Measurements from ENCODE around the gene POFUT2.
"Not testable (repeated sequence)": the region's sequence is repeated elsewhere in the genome, so short reads cannot be mapped to it uniquely, and the experiment has no call there.

The POFUT2 gene

GRCh38 chr21:45318146-45318555 is 30.5 kb upstream of the POFUT2 start:
- H3K9me3 ChIP-seq (ENCODE audit: control insufficient read depth in 2 of 2, low read length in 2 of 2) = no peaks in the 10 kb centered on the region
- H3K4me3 ChIP-seq (ENCODE audit: low read length in 2 of 2) = no peak overlapping the region
- H3K27ac ChIP-seq (ENCODE audit: low read length) = peak overlapping the region; percentile 55
- H3K27me3 ChIP-seq (ENCODE audit: control insufficient read depth in 1 of 2, insufficient read depth in 2 of 2, low read length in 2 of 2) = no peaks in the 10 kb centered on the region
- H3K4me1 ChIP-seq (ENCODE audit: control insufficient read depth, insufficient read depth, low read length) = peaks cover 44% of the 10 kb centered on the region
- H3K9ac ChIP-seq (ENCODE audit: low read length in 2 of 2) = no peak overlapping the region
- no peaks in the 10 kb centered on the region for H3K36me3 ChIP-seq (ENCODE audit: control insufficient read depth in 2 of 2, insufficient read depth in 2 of 2, low read length in 2 of 2)

GRCh38 chr21:45317398-45318145 is 29.9 kb upstream of the POFUT2 start:
- H3K27me3 ChIP-seq (ENCODE audit: control insufficient read depth in 1 of 2, insufficient read depth in 2 of 2, low read length in 2 of 2) = peaks cover 0 to 2% of the 10 kb centered on the region in 2 donors
- no peaks in the 10 kb centered on the region for H3K36me3 ChIP-seq (ENCODE audit: control insufficient read depth in 2 of 2, insufficient read depth in 2 of 2, low read length in 2 of 2)
- peak overlapping the region; percentile 37 for H3K27ac ChIP-seq (ENCODE audit: low read length)
- no peaks in the 10 kb centered on the region for H3K9me3 ChIP-seq (ENCODE audit: control insufficient read depth in 2 of 2, low read length in 2 of 2)
- H3K9ac ChIP-seq (ENCODE audit: low read length in 2 of 2) = no peak overlapping the region
- no peak overlapping the region for H3K4me3 ChIP-seq (ENCODE audit: low read length in 2 of 2)
- peaks cover 44% of the 10 kb centered on the region for H3K4me1 ChIP-seq (ENCODE audit: control insufficient read depth, insufficient read depth, low read length)

- Histone ChIP-seq H3K36me3 (ENCODE audit: control insufficient read depth in 2 of 2, insufficient read depth in 2 of 2, low read length in 2 of 2) (no peaks in the 10 kb centered on the region), H3K9ac (ENCODE audit: low read length in 2 of 2) (no peak overlapping the region), H3K27me3 (ENCODE audit: control insufficient read depth in 1 of 2, insufficient read depth in 2 of 2, low read length in 2 of 2) (peaks cover 0 to 2% of the 10 kb centered on the region in 2 donors), H3K9me3 (ENCODE audit: control insufficient read depth in 2 of 2, low read length in 2 of 2) (peaks cover 0 to 2% of the 10 kb centered on the region in 2 donors), H3K4me1 (ENCODE audit: control insufficient read depth, insufficient read depth, low read length) (peaks cover 40% of the 10 kb centered on the region), H3K27ac (ENCODE audit: low read length) (no peak overlapping the region), H3K4me3 (ENCODE audit: low read length in 2 of 2) (no peak overlapping the region)
These were observed 29.2 kb upstream of the POFUT2 start for GRCh38 chr21:45316871-45317397.

GRCh38 chr21:45315676-45316470 is 28.2 kb upstream of the POFUT2 start:
- not testable (repeated sequence) for H3K9me3 ChIP-seq (ENCODE audit: control insufficient read depth in 2 of 2, low read length in 2 of 2)

DNA sequence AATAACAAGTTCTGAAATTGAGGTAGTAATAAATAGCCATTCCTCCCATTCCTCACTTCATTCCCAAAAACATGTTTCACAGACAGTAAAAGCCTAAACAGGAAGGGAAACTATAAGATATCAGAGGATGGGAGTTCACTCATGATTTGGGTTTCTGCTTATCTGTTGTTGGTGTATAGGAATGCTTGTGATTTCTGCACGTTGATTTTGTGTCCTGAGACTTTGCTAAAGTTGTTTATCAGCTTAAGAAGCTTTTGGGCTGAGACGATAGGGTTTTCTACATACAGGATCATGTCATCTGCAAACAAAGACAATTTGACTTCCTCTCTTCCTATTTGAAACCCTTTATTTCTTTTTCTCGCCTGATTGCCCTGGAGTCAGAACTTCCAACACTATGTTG is 26.0 kb upstream of the POFUT2 start:
- H3K27ac ChIP-seq (ENCODE audit: low read length) = no peak overlapping the region
- H3K36me3 ChIP-seq (ENCODE audit: control insufficient read depth in 2 of 2, insufficient read depth in 2 of 2, low read length in 2 of 2) = no peaks in the 10 kb centered on the region
- H3K9ac ChIP-seq (ENCODE audit: low read length in 2 of 2) = no peak overlapping the region
- H3K9me3 ChIP-seq (ENCODE audit: control insufficient read depth in 2 of 2, low read length in 2 of 2) = peaks cover 0 to 2% of the 10 kb centered on the region in 2 donors
- peaks cover 25% of the 10 kb centered on the region for H3K4me1 ChIP-seq (ENCODE audit: control insufficient read depth, insufficient read depth, low read length)
- peaks cover 0 to 4% of the 10 kb centered on the region in 2 donors for H3K27me3 ChIP-seq (ENCODE audit: control insufficient read depth in 1 of 2, insufficient read depth in 2 of 2, low read length in 2 of 2)
- no peak overlapping the region for H3K4me3 ChIP-seq (ENCODE audit: low read length in 2 of 2)

More at GRCh38 chr21:45315676-45316470, 28.2 kb upstream of the POFUT2 start:
- H3K27ac ChIP-seq (ENCODE audit: low read length); H3K4me3 ChIP-seq (ENCODE audit: low read length in 2 of 2); H3K9ac ChIP-seq (ENCODE audit: low read length in 2 of 2); H3K27me3 ChIP-seq (ENCODE audit: control insufficient read depth in 1 of 2, insufficient read depth in 2 of 2, low read length in 2 of 2); H3K36me3 ChIP-seq (ENCODE audit: control insufficient read depth in 2 of 2, insufficient read depth in 2 of 2, low read length in 2 of 2): not testable (repeated sequence)
- peaks cover 38% of the 10 kb centered on the region for H3K4me1 ChIP-seq (ENCODE audit: control insufficient read depth, insufficient read depth, low read length)

DNA sequence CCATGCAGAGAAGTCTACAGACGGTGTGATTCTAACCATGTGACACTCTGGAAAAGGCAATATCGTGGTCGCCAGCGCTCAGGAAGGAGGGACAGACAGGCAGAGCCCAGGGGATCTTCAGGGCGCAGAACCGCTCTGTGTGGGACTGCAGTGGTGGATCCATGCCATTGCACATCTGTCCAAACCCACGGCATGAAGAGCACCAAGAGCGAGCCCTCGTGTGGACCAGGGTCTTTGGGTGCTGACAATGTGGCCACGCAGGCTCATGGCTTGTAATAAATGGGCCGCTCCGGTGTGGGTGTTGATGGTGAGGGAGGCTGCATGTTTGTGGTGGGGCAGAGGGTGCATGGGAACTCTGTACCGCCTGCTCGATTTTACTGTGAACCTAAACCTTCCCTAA is 25.3 kb upstream of the POFUT2 start:
- peaks cover 0 to 2% of the 10 kb centered on the region in 2 donors for H3K9me3 ChIP-seq (ENCODE audit: control insufficient read depth in 2 of 2, low read length in 2 of 2)
- no peak overlapping the region for H3K27ac ChIP-seq (ENCODE audit: low read length)
- no peak overlapping the region for H3K4me3 ChIP-seq (ENCODE audit: low read length in 2 of 2)
- peaks cover 0 to 4% of the 10 kb centered on the region in 2 donors for H3K27me3 ChIP-seq (ENCODE audit: control insufficient read depth in 1 of 2, insufficient read depth in 2 of 2, low read length in 2 of 2)
- peaks cover 28% of the 10 kb centered on the region for H3K4me1 ChIP-seq (ENCODE audit: control insufficient read depth, insufficient read depth, low read length)
- no peak overlapping the region for H3K9ac ChIP-seq (ENCODE audit: low read length in 2 of 2)
- H3K36me3 ChIP-seq (ENCODE audit: control insufficient read depth in 2 of 2, insufficient read depth in 2 of 2, low read length in 2 of 2) = no peaks in the 10 kb centered on the region

DNA sequence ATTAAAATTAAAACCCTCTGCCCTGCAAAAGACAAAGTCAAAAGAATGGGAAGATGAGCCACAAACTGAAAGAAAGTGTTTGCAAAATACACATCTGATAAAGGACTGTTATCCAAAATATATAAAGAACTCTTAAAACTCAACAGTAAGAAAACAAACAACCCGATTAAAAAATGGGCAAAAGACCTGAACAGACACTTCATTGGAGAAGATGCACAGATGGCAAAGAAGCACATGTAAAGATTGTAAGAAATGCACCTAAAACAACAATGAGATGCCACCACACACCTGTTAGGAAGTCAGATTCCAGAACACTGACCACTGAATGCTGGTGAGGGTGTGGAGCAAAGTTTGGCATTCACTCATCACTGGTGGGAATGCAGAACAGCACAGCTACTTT is 24.6 kb upstream of the POFUT2 start:
- peaks cover 0 to 2% of the 10 kb centered on the region in 2 donors for H3K9me3 ChIP-seq (ENCODE audit: control insufficient read depth in 2 of 2, low read length in 2 of 2)
- peaks cover 27% of the 10 kb centered on the region for H3K4me1 ChIP-seq (ENCODE audit: control insufficient read depth, insufficient read depth, low read length)
- H3K36me3 ChIP-seq (ENCODE audit: control insufficient read depth in 2 of 2, insufficient read depth in 2 of 2, low read length in 2 of 2) = no peaks in the 10 kb centered on the region

DNA sequence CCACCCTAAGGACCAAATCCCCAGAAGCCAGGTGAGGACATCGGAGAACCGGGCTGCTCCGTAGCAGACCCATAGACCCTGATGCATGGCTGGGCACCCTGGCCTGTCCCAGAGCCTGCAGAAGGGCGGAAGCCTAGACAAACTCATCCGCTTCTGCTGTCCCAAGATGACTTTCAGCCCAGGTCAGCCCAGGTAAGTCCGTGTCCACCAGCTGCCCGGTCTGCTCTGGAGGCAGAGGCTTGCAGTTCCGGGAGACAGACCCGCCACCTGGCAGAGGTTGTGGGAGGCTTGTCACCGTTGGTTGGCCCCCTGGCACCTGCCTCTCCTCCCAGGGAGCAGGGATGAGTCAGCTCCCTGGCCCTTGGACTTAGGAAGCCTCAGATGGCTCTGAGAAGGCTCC is 22.8 kb upstream of the POFUT2 start:
- Histone ChIP-seq H3K9me3 (ENCODE audit: control insufficient read depth in 2 of 2, low read length in 2 of 2) (peaks cover 0 to 2% of the 10 kb centered on the region in 2 donors), H3K27me3 (ENCODE audit: control insufficient read depth in 1 of 2, insufficient read depth in 2 of 2, low read length in 2 of 2) (peaks cover 0 to 4% of the 10 kb centered on the region in 2 donors), H3K4me1 (ENCODE audit: control insufficient read depth, insufficient read depth, low read length) (peaks cover 32% of the 10 kb centered on the region), H3K9ac (ENCODE audit: low read length in 2 of 2) (no peak overlapping the region), H3K27ac (ENCODE audit: low read length) (no peak overlapping the region), H3K36me3 (ENCODE audit: control insufficient read depth in 2 of 2, insufficient read depth in 2 of 2, low read length in 2 of 2) (no peaks in the 10 kb centered on the region), H3K4me3 (ENCODE audit: low read length in 2 of 2) (no peak overlapping the region)

More for the DNA sequence above, 24.6 kb upstream of the POFUT2 start:
- Histone ChIP-seq H3K27ac (ENCODE audit: low read length) (no peak overlapping the region), H3K4me3 (ENCODE audit: low read length in 2 of 2) (no peak overlapping the region), H3K9ac (ENCODE audit: low read length in 2 of 2) (no peak overlapping the region), H3K27me3 (ENCODE audit: control insufficient read depth in 1 of 2, insufficient read depth in 2 of 2, low read length in 2 of 2) (peaks cover 0 to 4% of the 10 kb centered on the region in 2 donors)

- Histone ChIP-seq H3K27ac (ENCODE audit: low read length) (no peak overlapping the region), H3K36me3 (ENCODE audit: control insufficient read depth in 2 of 2, insufficient read depth in 2 of 2, low read length in 2 of 2) (no peaks in the 10 kb centered on the region), H3K27me3 (ENCODE audit: control insufficient read depth in 1 of 2, insufficient read depth in 2 of 2, low read length in 2 of 2) (peaks cover 0 to 4% of the 10 kb centered on the region in 2 donors), H3K9me3 (ENCODE audit: control insufficient read depth in 2 of 2, low read length in 2 of 2) (peaks cover 0 to 2% of the 10 kb centered on the region in 2 donors), H3K4me1 (ENCODE audit: control insufficient read depth, insufficient read depth, low read length) (peaks cover 32% of the 10 kb centered on the region), H3K9ac (ENCODE audit: low read length in 2 of 2) (no peak overlapping the region), H3K4me3 (ENCODE audit: low read length in 2 of 2) (no peak overlapping the region)
These were observed 22.3 kb upstream of the POFUT2 start for GRCh38 chr21:45309987-45310381.

DNA sequence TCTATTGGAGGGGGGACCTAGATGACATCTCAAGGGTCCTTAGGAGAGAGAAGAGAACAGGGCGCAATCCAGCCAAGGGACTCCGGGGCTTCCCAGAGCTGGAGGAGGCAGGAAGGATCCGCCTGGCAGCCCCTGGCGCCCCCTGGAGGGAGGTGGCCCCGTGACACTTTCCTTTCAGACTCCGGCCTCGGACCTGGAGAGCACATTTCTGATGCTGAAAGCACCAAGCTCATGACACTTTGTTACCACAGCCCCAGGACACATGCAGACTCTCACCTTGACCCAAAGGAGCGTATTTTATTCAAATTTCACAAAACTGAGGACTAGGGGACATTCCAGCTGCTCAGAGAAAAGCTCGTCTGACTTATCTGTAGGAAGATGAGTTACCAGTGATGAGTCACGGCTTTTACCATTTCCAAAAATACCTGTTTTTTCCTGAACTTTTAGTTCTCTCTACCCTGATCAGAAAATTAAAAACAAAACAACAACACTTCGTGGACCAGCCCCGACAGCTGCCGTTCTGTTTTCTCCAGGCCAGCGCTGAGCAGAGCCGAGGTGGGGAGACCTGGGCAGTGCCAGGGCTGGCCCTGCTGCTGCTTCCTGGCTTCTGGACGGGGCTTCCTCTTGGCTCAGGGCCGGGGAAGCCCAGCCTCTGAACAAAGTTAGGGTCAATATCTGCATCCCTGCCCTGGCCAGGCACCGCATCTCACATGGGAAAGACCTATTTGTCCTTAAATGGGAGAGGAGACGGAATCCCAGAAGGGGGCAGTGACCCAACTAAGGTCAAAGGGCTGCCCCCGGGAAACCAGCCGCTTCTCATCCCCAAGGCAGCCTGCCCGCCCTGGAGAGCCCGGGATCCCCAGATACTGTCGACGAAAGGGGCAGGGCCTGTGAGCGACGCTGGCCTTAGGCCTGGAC is 21.6 kb upstream of the POFUT2 start:
- peaks cover 0 to 2% of the 10 kb centered on the region in 2 donors for H3K9me3 ChIP-seq (ENCODE audit: control insufficient read depth in 2 of 2, low read length in 2 of 2)
- peaks cover 0 to 4% of the 10 kb centered on the region in 2 donors for H3K27me3 ChIP-seq (ENCODE audit: control insufficient read depth in 1 of 2, insufficient read depth in 2 of 2, low read length in 2 of 2)
- peaks cover 32% of the 10 kb centered on the region for H3K4me1 ChIP-seq (ENCODE audit: control insufficient read depth, insufficient read depth, low read length)
- no peaks in the 10 kb centered on the region for H3K36me3 ChIP-seq (ENCODE audit: control insufficient read depth in 2 of 2, insufficient read depth in 2 of 2, low read length in 2 of 2)
- peak overlapping the region; percentile 37 for H3K27ac ChIP-seq (ENCODE audit: low read length)
- H3K9ac ChIP-seq (ENCODE audit: low read length in 2 of 2) = no peak overlapping the region
- no peak overlapping the region for H3K4me3 ChIP-seq (ENCODE audit: low read length in 2 of 2)
